ENCODE measurements around the gene BLOC1S6. TPM values are rescaled to one million over a fixed set of nuclear protein-coding genes. Genes with fewer than 3 reads are reported as not detected.

The BLOC1S6 gene
- total RNA-seq, 1 experiment from 2014 or later = 37.2 TPM

DNA sequence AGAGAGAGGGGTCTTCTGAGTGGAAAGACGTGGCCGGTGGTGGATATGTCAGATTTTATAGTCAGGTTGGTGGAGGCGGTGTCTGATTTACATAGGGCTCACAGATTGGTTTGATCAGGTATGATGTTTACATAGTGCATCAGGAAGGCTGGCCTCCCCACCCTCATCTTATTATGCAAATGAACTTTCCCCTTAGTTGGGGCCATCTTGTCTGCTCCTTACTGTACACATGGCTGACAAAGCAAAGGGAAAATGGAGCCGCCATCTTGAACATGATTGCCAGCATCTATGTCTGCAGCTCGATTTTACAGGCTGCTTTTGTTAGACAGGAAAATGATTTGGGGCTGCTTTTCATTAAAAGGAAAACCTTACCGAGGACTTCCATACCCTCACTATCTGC is 67.6 kb downstream of the BLOC1S6 start:
- no peak for DNase-seq (ENCODE audit: low read depth)
- in situ Hi-C loops (cut with HindIII; ENCODE audit: low pct_unique_long_range_greater_than_20kb, low sequenced_read_pairs) = no loop called here

DNA sequence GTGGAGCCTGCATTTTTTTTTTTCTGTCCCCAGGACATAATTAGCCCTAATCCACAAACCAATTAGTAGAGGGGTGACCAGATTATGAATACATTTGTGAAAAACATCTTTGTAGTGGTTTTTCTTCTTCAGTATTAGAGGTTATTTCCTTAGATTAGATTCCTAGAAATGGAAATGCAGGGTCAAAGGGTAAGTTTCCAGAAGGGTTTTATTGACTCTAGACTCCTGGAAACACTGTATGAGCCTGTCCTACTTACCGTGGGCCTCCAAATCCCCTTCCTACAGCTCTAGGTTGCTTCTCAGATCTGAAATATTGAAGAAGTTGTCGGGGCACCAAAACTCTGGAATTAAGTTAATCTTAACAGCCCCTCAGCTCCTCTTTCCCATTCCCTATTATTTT is 70.1 kb downstream of the BLOC1S6 start:
- DNase-seq (ENCODE audit: low read depth) = no peak
- in situ Hi-C loops (cut with HindIII; ENCODE audit: low pct_unique_long_range_greater_than_20kb, low sequenced_read_pairs) = no loop called here

DNA sequence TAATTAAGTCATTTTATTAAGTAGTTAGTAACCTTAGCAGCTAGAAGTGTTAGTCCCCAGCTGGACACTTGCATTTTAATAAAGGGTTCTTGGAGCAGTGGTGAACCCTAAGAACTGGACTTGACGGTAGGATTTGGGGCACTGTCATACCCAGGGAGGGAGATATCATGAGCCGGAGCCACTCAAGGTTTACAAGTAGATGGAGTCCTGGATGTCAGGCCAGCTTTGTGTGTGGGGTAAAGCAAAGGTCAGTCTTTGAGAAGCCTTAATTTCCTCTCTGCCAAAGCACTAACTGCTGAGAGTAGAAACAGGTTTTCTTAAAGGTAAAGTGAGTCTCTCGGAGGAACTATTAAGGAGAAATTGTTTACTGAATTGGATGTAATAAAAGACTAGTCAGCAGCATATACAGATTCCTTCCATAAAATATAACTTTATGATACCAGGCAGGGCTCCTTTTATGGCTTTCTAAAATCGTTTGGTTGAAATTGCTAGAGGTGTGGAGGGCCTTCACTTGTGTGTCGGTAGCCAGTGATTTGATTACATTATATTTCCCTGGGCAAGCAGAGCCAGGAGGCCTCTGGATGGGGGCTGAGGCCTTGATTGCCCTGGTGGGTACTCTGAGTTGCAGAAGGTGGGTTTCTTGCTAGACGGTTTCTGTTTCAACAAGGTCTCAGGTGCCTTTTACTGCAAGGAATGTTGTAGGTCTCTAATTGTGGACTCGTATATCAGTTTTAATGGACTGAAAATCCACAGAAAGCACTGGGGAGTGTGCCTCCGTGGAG is 70.8 kb downstream of the BLOC1S6 start:
- in situ Hi-C loops (cut with HindIII; ENCODE audit: low pct_unique_long_range_greater_than_20kb, low sequenced_read_pairs) = no loop called here

More for the DNA sequence above, 70.8 kb downstream of the BLOC1S6 start:
- no peak for DNase-seq (ENCODE audit: low read depth)

Other genes with a start within 250 kb of the BLOC1S6 start
- gene GATM, start 208.8 kb upstream of the BLOC1S6 start, total RNA-seq (2014; rRNA removed; shearing (Covaris generic); ENCODE audit: low replicate concordance) = 7.6 and 22.0 TPM in 2 replicates
- gene SLC30A4, start 64.6 kb upstream of the BLOC1S6 start, total RNA-seq (2014; rRNA removed; shearing (Covaris generic); ENCODE audit: low replicate concordance) = 1.0 and 3.0 TPM in 2 replicates
- gene SQOR, start 47.6 kb downstream of the BLOC1S6 start, total RNA-seq (2014; rRNA removed; shearing (Covaris generic); ENCODE audit: low replicate concordance) = 165 and 205 TPM in 2 replicates

All from Caki2 (cell line).